Measurements from ENCODE around the gene ITSN1. TPM values are rescaled to one million over a fixed set of nuclear protein-coding genes. Genes with fewer than 3 reads are reported as not detected.

Gene ITSN1
- total RNA-seq, 1 donor, result 57.0 TPM

GRCh38 chr21:33770542-33770941 is 128.2 kb downstream of the ITSN1 start:
- no peak for DNase-seq (ENCODE audit: low read depth)
- TF ChIP-seq CTCF (IDR thresholded peaks at IDR 0.05; ENCODE audit: insufficient read depth, low read depth, low read length), result no peak
- H3K4me3 ChIP-seq (ENCODE audit: low read depth, low read length), result no peak overlapping the region

GRCh38 chr21:33771976-33772375 is 129.7 kb downstream of the ITSN1 start:
- H3K4me3 ChIP-seq (ENCODE audit: low read depth, low read length), result no peak overlapping the region
- no peak for DNase-seq (ENCODE audit: low read depth)
- TF ChIP-seq CTCF (IDR thresholded peaks at IDR 0.05; ENCODE audit: insufficient read depth, low read depth, low read length), result no peak

GRCh38 chr21:33774551-33774950 is 132.2 kb downstream of the ITSN1 start:
- TF ChIP-seq CTCF (IDR thresholded peaks at IDR 0.05; ENCODE audit: insufficient read depth, low read depth, low read length), result no peak
- no peak overlapping the region for H3K4me3 ChIP-seq (ENCODE audit: low read depth, low read length)
- DNase-seq (ENCODE audit: low read depth), result no peak

GRCh38 chr21:33775100-33775828 is 133.0 kb downstream of the ITSN1 start:
- DNase-seq (ENCODE audit: low read depth), result no peak
- no peak overlapping the region for H3K4me3 ChIP-seq (ENCODE audit: low read depth, low read length)
- no peak for TF ChIP-seq CTCF (IDR thresholded peaks at IDR 0.05; ENCODE audit: insufficient read depth, low read depth, low read length)

GRCh38 chr21:33780631-33781030 is 138.3 kb downstream of the ITSN1 start:
- no peak overlapping the region for H3K4me3 ChIP-seq (ENCODE audit: low read depth, low read length)
- peak; percentile 46 for DNase-seq (ENCODE audit: low read depth)
- no peak for TF ChIP-seq CTCF (IDR thresholded peaks at IDR 0.05; ENCODE audit: insufficient read depth, low read depth, low read length)

GRCh38 chr21:33781121-33781520 is 138.8 kb downstream of the ITSN1 start:
- TF ChIP-seq CTCF (IDR thresholded peaks at IDR 0.05; ENCODE audit: insufficient read depth, low read depth, low read length), result no peak
- H3K4me3 ChIP-seq (ENCODE audit: low read depth, low read length), result no peak overlapping the region
- no peak for DNase-seq (ENCODE audit: low read depth)
